Heart left ventricle (tissue), 16 donors: ENCODE measurements around the gene ZYX. TPM values are rescaled to one million over a fixed set of nuclear protein-coding genes. Genes with fewer than 3 reads are reported as not detected.

Experiments used
- ATAC-seq, 4 donors: fragments of 200-7000 bp; cut with Tn5 transposase; one replicate each; pipeline ENCODE4 v1.9.1; 2020 to 2022; ENCODE audit warnings: moderate library complexity in 4 of 4, mild to moderate bottlenecking in 3 of 4, moderate number of reproducible peaks in 1 of 4
- DNase-seq, 5 donors: peaks; one replicate each; pipeline ENCODE4 v3.0.0-alpha.2; 2020
- H3K27ac ChIP-seq, 12 donors: fragments of 200-600 bp; sonication (generic) in 4 of 12; one replicate each; pipeline versions ENCODE4 v1.5.0 to v1.8.0; 2016 to 2022; ENCODE audit warnings: mild to moderate bottlenecking in 2 of 12
- H3K27me3 ChIP-seq, 9 donors: fragments of 200-600 bp; sonication (generic) in 2 of 9; one replicate each; pipeline versions ENCODE4 v1.5.1 to v1.8.0; 2016 to 2022; ENCODE audit warnings: mild to moderate bottlenecking in 3 of 9
- H3K36me3 ChIP-seq, 9 donors: fragments of 200-600 bp; sonication (generic) in 2 of 9; one replicate each; pipeline versions ENCODE4 v1.5.0 to v1.8.0; 2018 to 2022; ENCODE audit warnings: mild to moderate bottlenecking in 2 of 9
- H3K4me1 ChIP-seq, 12 donors: fragments of 200-600 bp; sonication (generic) in 4 of 12; one replicate each; pipeline versions ENCODE4 v1.5.0 to v1.8.0; 2016 to 2022; ENCODE audit warnings: mild to moderate bottlenecking in 3 of 12
- H3K4me3 ChIP-seq, 12 donors: fragments of 200-600 bp; sonication (generic) in 4 of 12; one replicate each; pipeline versions ENCODE4 v1.5.0 to v1.8.0; 2017 to 2022; ENCODE audit warnings: mild to moderate bottlenecking in 9 of 12, moderate library complexity in 4 of 12
- H3K9me3 ChIP-seq, 12 donors: fragments of 200-600 bp; sonication (generic) in 4 of 12; one replicate each; pipeline versions ENCODE4 v1.5.0 to v1.8.0; 2016 to 2022; ENCODE audit warnings: mild to moderate bottlenecking in 1 of 12
- POLR2A ChIP-seq, 2 donors: fragments of 450-650 bp; IDR thresholded peaks; one replicate each; pipeline ENCODE4 v1.6.1; 2017; ENCODE audit warnings: antibody characterized with exemption in 2 of 2, mild to moderate bottlenecking in 2 of 2, moderate library complexity in 2 of 2
- WGBS, 4 donors: extraction: QIAGEN DNeasy Blood & Tissue Kit in 2 of 4; methylation state at CpG; one replicate each; pipeline versions ENCODE4 v1.1.5 to v1.1.7; 2013 to 2018; 5-methylcytosine and 5-hydroxymethylcytosine counted together
- intact Hi-C, 10 donors: fragments of 100-400 bp; cut with DNase I; formaldehyde crosslinking; loops; one replicate each; pipeline versions ENCODE4 v1.11.1 to v1.14.2; 2022
- polyA plus RNA-seq, 2 donors: library from polyadenylated mRNA; stranded (reverse); fragments of 200-250 nt; gene quantifications; one replicate each; pipeline ENCODE4 v1.2.3, GENCODE V29; 2013
- total RNA-seq, 9 donors: library from RNA; depleted of rRNA in 2 of 9; stranded (reverse); fragments of >200 nt in 2 of 9; fragmentation: NEBNext Ultra II Directional in 3 of 9; extraction: Animal tissue kit (Norgen Biotek cat#: 25700) in 3 of 9; gene quantifications; one replicate each; pipeline versions ENCODE4 v1.1.0 to v1.2.4, GENCODE V29; 2016 to 2023
- TF ChIP-seq, protein P1 (sequence below), 12 donors: fragments of 200-600 bp; sonication (generic) in 4 of 12; IDR thresholded peaks; one replicate each; pipeline versions ENCODE4 v1.5.0 to v1.8.0; 2018 to 2022; ENCODE audit warnings: antibody characterized with exemption in 12 of 12, mild to moderate bottlenecking in 5 of 12
- donor health status: ischemic (EF 13 %, LVEDD 7.1; RV severe dilation, severe dysfunction).
- donor health status: healthy with polysubstance abuse.
- donor health status: DM: no; HTN: yes; CAD: no.
- donor health status: DM: no; HTN: no; CAD: no.
- donor health status: ischemic (EF 25% LVEDD 6.9; RV normal size, moderate dysfunction).
- donor health status: ischemic (EF 25% LVEDD 5.7; RV mildly dilated, moderate dysfunction).
- donor health status: healthy.
- donor health status: DM: yes; HTN: yes; CAD: no.
- donor health status: ischemic (EF 35%, LVEDD 5.7; RV mildly dilated, moderate dysfunction).
- donor health status: nonischemic (EF 11% LVEDD 7.7; RV severe dilation, severe dysfunction).
- donor health status: DM: yes; HTN: yes; CAD: no.
- donor health status: PGD.
- donor health status: ischemic (EF 29% LVEDD 5.4; RV normal size, mild dysfunction).
- donor health status: nonischemic (EF 23%, LVEDD 6.1; RV moderate dilation, normal function).

Gene ZYX
- total and polyA plus RNA-seq, 11 donors, result 55.9 to 217 (median 79.4) TPM

DNA sequence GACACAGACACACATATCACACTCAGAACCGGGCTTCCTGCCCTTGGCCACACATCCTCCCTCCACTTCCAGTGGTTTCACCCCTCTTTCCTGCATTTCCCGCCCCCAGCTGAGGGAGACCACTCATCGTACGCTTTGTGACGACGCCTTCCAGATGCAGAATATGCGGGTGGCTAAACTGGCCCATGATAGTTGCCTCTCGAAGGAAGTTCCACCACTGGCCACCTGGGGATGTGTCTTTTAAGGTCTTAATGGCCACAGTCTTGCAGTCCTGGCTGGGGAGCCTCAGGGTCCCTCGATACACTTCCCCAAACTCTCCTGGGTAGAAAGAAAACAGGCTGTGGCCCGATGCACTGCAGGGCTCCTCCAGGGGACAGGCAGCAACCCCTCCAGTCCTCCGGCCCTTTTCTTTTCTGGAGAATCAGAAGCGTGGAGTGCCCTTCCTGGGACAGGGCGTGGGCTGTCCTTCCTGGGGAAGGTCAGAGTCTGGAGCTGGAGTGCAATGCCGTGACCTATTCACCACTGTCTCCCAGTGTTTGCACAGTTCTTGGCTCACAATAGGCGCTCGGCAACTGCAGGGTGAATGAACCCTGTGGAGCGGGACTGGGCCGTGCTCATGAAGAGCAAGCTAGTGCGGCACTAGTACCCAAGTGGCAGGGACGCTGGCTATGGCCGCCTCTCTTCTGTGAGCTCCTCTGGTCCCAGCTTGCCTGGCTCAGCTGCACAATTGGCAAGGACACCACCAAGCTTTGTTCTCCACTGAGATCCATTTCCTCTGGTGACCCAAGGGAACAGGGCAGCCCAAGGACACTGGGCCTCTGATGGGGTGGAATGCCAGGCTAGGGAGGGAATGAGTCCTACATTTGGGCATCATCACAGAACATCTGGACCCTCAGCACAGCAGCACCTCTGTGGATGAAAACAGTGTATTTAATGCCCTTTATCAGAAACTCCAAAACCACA, 14.3 kb downstream of the ZYX start:
- DNase-seq, result peak in 2 of 5 donors; percentile 31 to 46
- Histone ChIP-seq H3K4me1 (peaks cover 2 to 60% (median 44%) of the 10 kb centered on the region in 12 donors), H3K27ac (peak overlapping the region in 4 of 12 donors; percentile 4 to 46 (median 18)), H3K4me3 (no peak overlapping the region), H3K9me3 (no peaks in the 10 kb centered on the region), H3K27me3 (no peaks in the 10 kb centered on the region), H3K36me3 (peaks cover 0 to 23% (median 8%) of the 10 kb centered on the region in 9 donors)
- WGBS, 4 donors, result 44 to 67% (median 57%) methylated on average over 18 to 21 of the region's 21 CpGs
- intact Hi-C loops, result no loop called here
- TF ChIP-seq, protein P1, sequence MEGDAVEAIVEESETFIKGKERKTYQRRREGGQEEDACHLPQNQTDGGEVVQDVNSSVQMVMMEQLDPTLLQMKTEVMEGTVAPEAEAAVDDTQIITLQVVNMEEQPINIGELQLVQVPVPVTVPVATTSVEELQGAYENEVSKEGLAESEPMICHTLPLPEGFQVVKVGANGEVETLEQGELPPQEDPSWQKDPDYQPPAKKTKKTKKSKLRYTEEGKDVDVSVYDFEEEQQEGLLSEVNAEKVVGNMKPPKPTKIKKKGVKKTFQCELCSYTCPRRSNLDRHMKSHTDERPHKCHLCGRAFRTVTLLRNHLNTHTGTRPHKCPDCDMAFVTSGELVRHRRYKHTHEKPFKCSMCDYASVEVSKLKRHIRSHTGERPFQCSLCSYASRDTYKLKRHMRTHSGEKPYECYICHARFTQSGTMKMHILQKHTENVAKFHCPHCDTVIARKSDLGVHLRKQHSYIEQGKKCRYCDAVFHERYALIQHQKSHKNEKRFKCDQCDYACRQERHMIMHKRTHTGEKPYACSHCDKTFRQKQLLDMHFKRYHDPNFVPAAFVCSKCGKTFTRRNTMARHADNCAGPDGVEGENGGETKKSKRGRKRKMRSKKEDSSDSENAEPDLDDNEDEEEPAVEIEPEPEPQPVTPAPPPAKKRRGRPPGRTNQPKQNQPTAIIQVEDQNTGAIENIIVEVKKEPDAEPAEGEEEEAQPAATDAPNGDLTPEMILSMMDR (IDR thresholded peaks at IDR 0.05), result peak in 3 of 12 donors; percentile 12 to 26 (median 15)
- TF ChIP-seq POLR2A (IDR thresholded peaks at IDR 0.05), result no peak
- ATAC-seq, result peak in 3 of 4 donors; percentile 28 to 33 (median 33)

DNA sequence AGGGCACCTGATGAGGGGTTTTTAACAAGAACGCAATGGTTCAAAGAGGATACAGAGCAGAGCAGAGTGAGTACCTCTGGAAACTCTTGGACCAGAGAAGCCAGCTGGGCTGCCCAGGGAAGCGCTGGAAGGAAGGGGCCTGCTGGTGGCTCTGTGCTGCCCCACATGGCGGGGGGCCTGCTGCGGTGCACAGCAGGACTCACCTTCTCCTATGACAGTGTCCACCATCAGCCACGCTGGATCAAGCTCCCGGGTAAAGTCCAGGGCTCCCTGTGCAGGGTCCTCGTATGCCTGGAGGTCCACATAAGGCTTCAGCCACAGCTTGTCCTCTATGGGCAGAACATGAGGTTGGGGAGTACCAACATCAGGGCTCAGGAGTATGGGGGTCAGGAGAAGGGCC, 15.0 kb downstream of the ZYX start:
- WGBS, 4 donors, result 81 to 84% (median 81%) methylated on average over 7 of the region's 7 CpGs
- Histone ChIP-seq H3K27me3 (no peaks in the 10 kb centered on the region), H3K9me3 (no peaks in the 10 kb centered on the region), H3K36me3 (peaks cover 0 to 16% (median 4%) of the 10 kb centered on the region in 9 donors), H3K4me3 (no peak overlapping the region), H3K4me1 (peaks cover 2 to 53% (median 38%) of the 10 kb centered on the region in 12 donors), H3K27ac (no peak overlapping the region)
- no peak for DNase-seq
- no peak for TF ChIP-seq POLR2A (IDR thresholded peaks at IDR 0.05)
- TF ChIP-seq, protein P1 (IDR thresholded peaks at IDR 0.05), result no peak
- ATAC-seq, result no peak
- intact Hi-C loops, result no loop called here

DNA sequence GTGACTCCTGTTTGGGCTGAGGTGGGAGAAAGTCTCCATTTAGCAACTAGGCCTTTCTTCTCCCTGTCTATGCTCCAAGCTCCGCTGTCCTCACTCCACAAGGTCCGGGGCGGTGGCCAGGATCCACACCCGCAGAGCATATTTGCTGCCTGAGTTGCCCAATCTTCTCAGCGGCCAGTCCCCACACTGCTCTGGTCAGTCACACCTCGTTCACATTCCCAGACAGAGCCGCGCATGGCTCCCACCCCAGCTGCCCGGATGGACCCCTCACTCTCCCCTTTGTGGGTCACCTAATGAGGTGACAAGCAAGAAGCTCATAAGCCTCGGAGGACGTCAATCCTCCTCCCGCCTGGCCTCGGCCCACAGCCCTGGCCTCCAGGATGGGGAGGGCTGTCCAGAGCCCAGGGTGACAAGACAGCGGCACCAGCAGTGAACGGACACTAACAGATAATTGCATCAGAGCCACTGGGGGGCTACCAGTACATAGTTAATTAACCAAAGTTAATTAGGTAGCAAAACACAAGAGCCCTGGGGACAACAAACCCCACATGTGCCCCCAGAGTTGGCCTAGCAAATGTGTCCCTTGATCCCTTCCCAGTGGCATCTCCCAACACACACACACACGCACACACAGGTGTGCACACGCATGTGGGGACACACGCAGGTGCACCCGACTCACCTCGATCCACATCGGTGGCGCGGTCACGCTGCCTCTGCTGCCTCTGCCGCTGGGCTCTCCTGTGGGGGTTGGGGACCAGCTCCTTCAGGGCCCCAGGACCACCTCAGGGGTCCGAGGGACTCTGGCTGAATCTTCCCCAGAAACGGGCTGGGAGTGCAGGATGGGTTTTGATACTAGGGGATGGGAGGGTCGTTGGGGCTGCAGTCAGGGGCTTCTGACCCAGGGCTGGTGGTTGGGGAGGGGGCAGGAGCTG, 15.7 kb downstream of the ZYX start:
- H3K4me3 ChIP-seq, result no peak overlapping the region
- peaks cover 0 to 9% (median 0%) of the 10 kb centered on the region in 9 donors for H3K36me3 ChIP-seq
- TF ChIP-seq POLR2A (IDR thresholded peaks at IDR 0.05), result no peak
- TF ChIP-seq, protein P1 (IDR thresholded peaks at IDR 0.05), result no peak
- WGBS, 4 donors, result 89 to 93% (median 92%) methylated on average over 16 to 28 of the region's 28 CpGs
- no peaks in the 10 kb centered on the region for H3K27me3 ChIP-seq
- intact Hi-C loops, result no loop called here
- peak in 2 of 5 donors; percentile 18 to 54 for DNase-seq
- no peak for ATAC-seq
- no peaks in the 10 kb centered on the region for H3K9me3 ChIP-seq
- no peak overlapping the region for H3K27ac ChIP-seq
- H3K4me1 ChIP-seq, result peaks cover 2 to 46% (median 31%) of the 10 kb centered on the region in 12 donors
